ENCODE data around the gene ERP27. TPM values are rescaled to one million over a fixed set of nuclear protein-coding genes. Genes with fewer than 3 reads are reported as not detected.
A peak's percentile ranks its signal among the peaks of the same experiment; 100 is the strongest.

ERP27 gene
- total RNA-seq, 1 donor from 2014 or later: 5.4 TPM

DNA sequence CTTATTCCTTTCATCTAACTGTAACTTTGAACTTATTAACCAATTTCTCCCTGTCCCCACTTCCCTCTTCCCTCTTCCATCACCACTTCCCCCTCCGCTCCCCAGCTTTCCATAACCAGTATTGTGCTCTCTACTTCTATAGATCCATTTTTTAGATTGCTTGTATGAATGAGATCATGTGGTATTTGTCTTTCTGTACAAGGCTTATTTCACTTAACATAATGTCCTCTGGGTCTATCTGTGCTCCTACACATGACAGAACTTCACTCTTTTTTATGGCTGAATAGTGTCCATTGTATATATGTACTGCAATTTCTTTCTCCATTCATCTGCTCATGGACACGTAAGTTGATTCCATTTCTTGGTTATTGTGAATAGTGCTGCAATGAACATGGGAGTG, 14.4 kb downstream of the ERP27 start:
- POLR2A ChIA-PET: no interaction called here
- H3K36me3 Mint-ChIP-seq (ENCODE audit: low read depth): peaks cover 16% of the 10 kb centered on the region
- H3K27ac Mint-ChIP-seq: no peak overlapping the region
- no peak overlapping the region for H3K4me3 Mint-ChIP-seq
- ATAC-seq (ENCODE audit: low read depth) (no peak), DNase-seq (no peak)
- no peaks in the 10 kb centered on the region for H3K27me3 Mint-ChIP-seq
- intact Hi-C loops (cut with micrococcal nuclease): loop anchor here (5.0 kb wide), 1 partner anchor 42 kb away; no protein-coding TSS in a partner anchor
- no peaks in the 10 kb centered on the region for H3K9me3 Mint-ChIP-seq
- TF ChIP-seq, protein P1, sequence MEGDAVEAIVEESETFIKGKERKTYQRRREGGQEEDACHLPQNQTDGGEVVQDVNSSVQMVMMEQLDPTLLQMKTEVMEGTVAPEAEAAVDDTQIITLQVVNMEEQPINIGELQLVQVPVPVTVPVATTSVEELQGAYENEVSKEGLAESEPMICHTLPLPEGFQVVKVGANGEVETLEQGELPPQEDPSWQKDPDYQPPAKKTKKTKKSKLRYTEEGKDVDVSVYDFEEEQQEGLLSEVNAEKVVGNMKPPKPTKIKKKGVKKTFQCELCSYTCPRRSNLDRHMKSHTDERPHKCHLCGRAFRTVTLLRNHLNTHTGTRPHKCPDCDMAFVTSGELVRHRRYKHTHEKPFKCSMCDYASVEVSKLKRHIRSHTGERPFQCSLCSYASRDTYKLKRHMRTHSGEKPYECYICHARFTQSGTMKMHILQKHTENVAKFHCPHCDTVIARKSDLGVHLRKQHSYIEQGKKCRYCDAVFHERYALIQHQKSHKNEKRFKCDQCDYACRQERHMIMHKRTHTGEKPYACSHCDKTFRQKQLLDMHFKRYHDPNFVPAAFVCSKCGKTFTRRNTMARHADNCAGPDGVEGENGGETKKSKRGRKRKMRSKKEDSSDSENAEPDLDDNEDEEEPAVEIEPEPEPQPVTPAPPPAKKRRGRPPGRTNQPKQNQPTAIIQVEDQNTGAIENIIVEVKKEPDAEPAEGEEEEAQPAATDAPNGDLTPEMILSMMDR (IDR thresholded peaks at IDR 0.05): no peak
- CTCF ChIA-PET: interaction anchor here (0.7 kb wide), 1 partner anchor 73 kb away, joined by 3 read pairs; no protein-coding TSS in a partner anchor
- H3K4me1 Mint-ChIP-seq: peaks cover 25% of the 10 kb centered on the region

DNA sequence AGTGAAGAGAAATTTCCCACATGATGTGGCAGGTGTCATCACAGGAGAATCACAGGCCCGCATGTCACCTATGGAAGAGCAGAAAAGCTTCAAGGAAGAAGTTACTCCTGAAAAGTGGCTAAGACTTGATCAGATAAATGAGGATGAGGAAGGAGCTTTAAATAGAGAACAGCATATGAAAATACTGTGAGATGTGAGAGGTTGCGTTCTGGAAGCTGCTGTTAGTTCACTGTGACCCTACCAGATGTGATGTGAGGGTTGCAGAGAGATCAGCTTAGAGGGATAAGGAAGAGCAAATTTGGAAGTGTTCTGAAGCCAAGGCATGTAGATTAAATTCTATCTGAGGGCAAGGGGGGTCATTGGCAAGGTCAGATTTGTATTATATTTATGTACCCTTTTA, 17.1 kb downstream of the ERP27 start:
- CTCF ChIA-PET: interaction anchor here (0.8 to 1.0 kb wide), 3 partner anchors 17 to 198 kb away, joined by 3 read pairs; partner anchors contain the start of gene ERP27
- DNase-seq: no peak
- peak; percentile 54 for ATAC-seq (ENCODE audit: low read depth)
- intact Hi-C loops (cut with micrococcal nuclease): loop anchor here (5.0 kb wide), 1 partner anchor 39 kb away; no protein-coding TSS in a partner anchor
- H3K4me1 Mint-ChIP-seq: peaks cover 17% of the 10 kb centered on the region
- TF ChIP-seq, protein P1 (IDR thresholded peaks at IDR 0.05): no peak
- peak overlapping the region; percentile 76 for H3K27ac Mint-ChIP-seq
- H3K4me3 Mint-ChIP-seq: no peak overlapping the region
- POLR2A ChIA-PET: interaction anchor here (0.5 to 1.7 kb wide), 3 partner anchors 40 to 277 kb away, joined by 4 to 6 read pairs (median 6); a partner anchor contains a TSS
- no peaks in the 10 kb centered on the region for H3K27me3 Mint-ChIP-seq
- H3K36me3 Mint-ChIP-seq (ENCODE audit: low read depth): peaks cover 38% of the 10 kb centered on the region
- no peaks in the 10 kb centered on the region for H3K9me3 Mint-ChIP-seq

DNA sequence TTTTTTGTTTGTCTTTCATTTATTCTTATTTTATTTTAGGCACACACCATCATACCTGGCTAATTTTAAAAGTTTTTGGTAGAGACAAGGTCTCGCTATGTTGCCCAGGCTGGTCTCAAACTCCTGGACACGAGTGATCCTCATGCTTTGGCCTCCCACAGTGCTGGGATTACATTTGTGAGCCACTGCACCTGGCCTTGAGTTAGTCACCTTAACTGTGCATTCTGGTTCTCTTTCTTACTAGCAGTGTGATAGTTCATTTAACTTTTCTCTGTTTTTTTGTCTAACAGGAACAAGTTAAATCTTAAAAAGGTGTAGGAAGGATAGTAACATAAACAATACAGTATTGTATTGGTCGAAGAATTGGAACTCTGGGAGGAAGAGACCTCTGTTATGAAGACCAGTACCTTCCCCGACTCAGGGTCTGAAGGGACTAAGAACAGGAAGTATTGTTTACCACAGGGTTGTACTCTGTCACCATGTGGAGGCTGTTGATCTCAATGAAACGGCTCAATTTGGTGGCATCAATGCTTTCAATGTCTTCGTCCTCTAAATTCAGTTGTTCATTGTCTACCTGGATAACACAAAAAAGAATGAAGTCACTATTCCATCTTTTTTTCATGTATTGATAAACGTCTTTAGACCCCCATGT, 17.7 kb downstream of the ERP27 start:
- Mint-ChIP-seq H3K4me1 (peaks cover 17% of the 10 kb centered on the region), H3K36me3 (ENCODE audit: low read depth) (peaks cover 45% of the 10 kb centered on the region)
- DNase-seq: no peak

DNA sequence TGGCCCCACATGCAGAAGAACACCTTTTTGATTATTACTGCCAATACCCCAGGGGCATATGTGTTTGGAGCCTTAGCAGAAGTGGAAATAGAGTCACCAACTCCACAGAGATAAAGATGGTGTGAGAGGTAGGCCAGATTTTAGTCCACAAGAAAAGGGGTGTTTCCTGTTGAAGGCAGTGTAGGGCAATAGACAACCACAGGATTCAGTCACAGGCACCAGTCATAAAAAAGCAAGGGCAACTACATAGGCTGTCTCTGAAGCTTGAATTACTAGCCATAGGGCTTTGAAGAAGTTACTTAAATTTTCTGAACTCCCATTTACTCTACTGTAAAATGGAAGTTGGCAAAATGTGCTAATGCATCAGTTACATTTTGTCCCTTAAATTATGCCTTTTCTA, 18.9 kb downstream of the ERP27 start:
- ATAC-seq (ENCODE audit: low read depth): no peak
- no peak for DNase-seq
- no peak overlapping the region for H3K27ac Mint-ChIP-seq

More for the DNA sequence above, 17.7 kb downstream of the ERP27 start:
- Mint-ChIP-seq H3K4me3 (no peak overlapping the region), H3K9me3 (no peaks in the 10 kb centered on the region), H3K27me3 (no peaks in the 10 kb centered on the region), H3K27ac (peak overlapping the region; percentile 76)
- TF ChIP-seq, protein P1 (IDR thresholded peaks at IDR 0.05): no peak
- intact Hi-C loops (cut with micrococcal nuclease): loop anchor here (1.0 to 5.0 kb wide), 2 partner anchors 38 to 75 kb away; no protein-coding TSS in a partner anchor
- POLR2A ChIA-PET: interaction anchor here (0.5 to 1.7 kb wide), 3 partner anchors 40 to 276 kb away, joined by 4 to 6 read pairs (median 6); a partner anchor contains a TSS
- CTCF ChIA-PET: interaction anchor here (0.8 to 1.0 kb wide), 3 partner anchors 18 to 197 kb away, joined by 3 read pairs; partner anchors contain the start of gene ERP27
- peak; percentile 75 for ATAC-seq (ENCODE audit: low read depth)

DNA sequence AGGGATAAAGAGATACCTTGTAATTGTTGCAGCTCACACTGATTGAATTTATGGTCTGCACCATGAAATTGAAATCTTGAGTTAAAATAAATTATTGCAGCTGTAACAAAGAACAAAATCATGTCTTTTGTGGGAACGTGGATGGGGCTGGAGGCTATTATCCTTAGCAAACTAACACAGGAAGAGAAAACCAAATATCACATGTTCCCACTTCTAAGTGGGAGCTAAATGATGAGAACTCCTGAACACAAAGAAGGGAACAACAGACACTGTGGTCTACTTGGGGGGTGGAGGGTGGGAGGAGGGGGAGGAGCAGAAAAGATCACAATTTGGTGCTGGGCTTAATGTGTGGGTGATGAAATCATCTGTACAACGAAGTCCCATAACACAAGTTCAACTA, 22.6 kb downstream of the ERP27 start:
- intact Hi-C loops (cut with micrococcal nuclease): no loop called here
- H3K27me3 Mint-ChIP-seq: no peaks in the 10 kb centered on the region
- H3K9me3 Mint-ChIP-seq: no peaks in the 10 kb centered on the region
- ATAC-seq (ENCODE audit: low read depth) (no peak), DNase-seq (no peak)
- TF ChIP-seq, protein P1 (IDR thresholded peaks at IDR 0.05): no peak
- no peak overlapping the region for H3K4me3 Mint-ChIP-seq
- peaks cover 75% of the 10 kb centered on the region for H3K36me3 Mint-ChIP-seq (ENCODE audit: low read depth)
- no peak overlapping the region for H3K27ac Mint-ChIP-seq
- CTCF ChIA-PET: no interaction called here
- POLR2A ChIA-PET: interaction anchor here (0.9 kb wide), 1 partner anchor 16 kb away, joined by 7 read pairs; no protein-coding TSS in a partner anchor
- peaks cover 13% of the 10 kb centered on the region for H3K4me1 Mint-ChIP-seq

More for the DNA sequence above, 18.9 kb downstream of the ERP27 start:
- TF ChIP-seq, protein P1 (IDR thresholded peaks at IDR 0.05): no peak
- Mint-ChIP-seq H3K27me3 (no peaks in the 10 kb centered on the region), H3K4me3 (no peak overlapping the region), H3K4me1 (peaks cover 18% of the 10 kb centered on the region), H3K9me3 (no peaks in the 10 kb centered on the region), H3K36me3 (ENCODE audit: low read depth) (peaks cover 56% of the 10 kb centered on the region)
- intact Hi-C loops (cut with micrococcal nuclease): no loop called here
- ChIA-PET CTCF (no interaction called here), POLR2A (no interaction called here)
